Endothelial cell of umbilical vein (primary cell): Measurements from ENCODE around the gene KLHL13.

ENCODE experiments used
- CTCF ChIP-seq, 2 donors: IDR thresholded peaks; 1 replicate in 1 of 2; 2 replicates in 1 of 2; pipeline ENCODE4 v1.5.1; 2011; ENCODE audit warnings: low read length in 2 of 2, mild to moderate bottlenecking in 2 of 2, moderate library complexity in 2 of 2, control low read depth in 1 of 2, inconsistent platforms in 1 of 2, low read depth in 1 of 2; ENCODE audit not compliant: insufficient read depth in 1 of 2; ENCODE audit errors: extremely low read depth in 1 of 2
- EZH2 ChIP-seq: IDR thresholded peaks from 2 replicates; pipeline ENCODE4 v1.6.1; 2012; ENCODE audit warnings: borderline replicate concordance, low read depth, mild to moderate bottlenecking, moderate library complexity, low read length, inconsistent platforms; ENCODE audit not compliant: severe bottlenecking
- MAX ChIP-seq: IDR thresholded peaks from 2 replicates; pipeline ENCODE4 v1.6.1; 2011; ENCODE audit not compliant: insufficient read depth, insufficient read length
- MYC ChIP-seq: IDR thresholded peaks from one replicate; pipeline ENCODE4 v1.6.1; 2011; ENCODE audit warnings: mild to moderate bottlenecking, low read depth, low read length
- POLR2A ChIP-seq: IDR thresholded peaks from 2 replicates; pipeline ENCODE4 v1.6.1; 2012; ENCODE audit warnings: low read depth, mild to moderate bottlenecking, control low read depth, low read length
- POLR2AphosphoS5 ChIP-seq: IDR thresholded peaks from 2 replicates; pipeline ENCODE4 v1.6.1; 2012; ENCODE audit warnings: low read depth, mild to moderate bottlenecking, control low read depth, low read length, moderate library complexity; ENCODE audit not compliant: insufficient read depth

- TF ChIP-seq CTCF (IDR thresholded peaks at IDR 0.05; ENCODE audit: extremely low read depth in 1 of 2, insufficient read depth in 1 of 2, low read depth in 1 of 2, low read length in 2 of 2): no peak
- no peak for TF ChIP-seq POLR2AphosphoS5
- TF ChIP-seq EZH2: no peak
- no peak for TF ChIP-seq MYC
- TF ChIP-seq POLR2A: no peak
- TF ChIP-seq MAX: no peak
Observed at GRCh38 chrX:118062817-118063615, 53.6 kb downstream of the KLHL13 start.
